K562 (cell line): ENCODE data around the gene IRF9.

Experiments
- NFYB ChIP-seq: IDR thresholded peaks from 2 replicates; pipeline ENCODE4 v1.6.1; 2011; ENCODE audit warnings: mild to moderate bottlenecking, moderate library complexity; ENCODE audit not compliant: insufficient read length; ENCODE audit errors: extremely low read depth
- RAD21 ChIP-seq, 2 experiments: fragments of 250-450 bp in 1 of 2; fragments of 450-650 bp in 1 of 2; sonication (Bioruptor Pico) in 1 of 2; formaldehyde crosslinking in 1 of 2; IDR thresholded peaks in 1 of 2; conservative IDR thresholded peaks in 1 of 2; 2 replicates each; pipeline versions ENCODE4 v1.4.0 to v1.8.0; 2020 to 2022; ENCODE audit warnings: mild to moderate bottlenecking in 2 of 2, moderate library complexity in 1 of 2
- SIX5 ChIP-seq, 2 experiments: IDR thresholded peaks; 2 replicates each; pipeline ENCODE4 v1.6.1; 2011; ENCODE audit warnings: low read length in 2 of 2, borderline replicate concordance in 1 of 2, low read depth in 1 of 2, mild to moderate bottlenecking in 1 of 2, moderate library complexity in 1 of 2; ENCODE audit not compliant: insufficient read depth in 1 of 2
- SMAD3 ChIP-seq: fragments of 450-650 bp; formaldehyde crosslinking; conservative IDR thresholded peaks from 2 replicates; pipeline ENCODE4 v1.4.0; 2020; ENCODE audit warnings: mild to moderate bottlenecking
- ZBTB11 ChIP-seq, 3 experiments: fragments of 200-800 bp in 1 of 3; fragments of 250-450 bp in 1 of 3; fragments of 450-650 bp in 1 of 3; sonication (Bioruptor Pico) in 1 of 3; sonication (Bioruptor generic) in 1 of 3; formaldehyde crosslinking in 1 of 3; IDR thresholded peaks; 2 replicates each; pipeline versions ENCODE4 v1.6.1 to v1.8.0; 2016 to 2022; ENCODE audit warnings: mild to moderate bottlenecking in 2 of 3, missing genetic modification characterization in 2 of 3, missing compliant biosample characterization in 1 of 3, moderate library complexity in 1 of 3
- ZNF184 ChIP-seq: sonication (generic); formaldehyde crosslinking; IDR thresholded peaks from 2 replicates; pipeline ENCODE4 v1.5.0; 2020; ENCODE audit warnings: missing genetic modification reagents
- ZNF592 ChIP-seq: fragments of 450-650 bp; IDR thresholded peaks from 2 replicates; pipeline ENCODE4 v1.6.1; 2017; ENCODE audit warnings: antibody characterized with exemption, mild to moderate bottlenecking

- no peak for TF ChIP-seq SMAD3 (CRISPR knock-in tag)
- no peak for TF ChIP-seq ZNF184 (CRISPR knock-in tag)
- TF ChIP-seq RAD21 (CRISPR knock-in tag; conservative IDR thresholded peaks at IDR 0.05 in 1 of 2, IDR thresholded peaks at IDR 0.05 in 1 of 2) = no peak
- TF ChIP-seq ZBTB11 (CRISPR knock-in tag; IDR thresholded peaks at IDR 0.05) = no peak
- no peak for TF ChIP-seq NFYB
- no peak for TF ChIP-seq SIX5 (IDR thresholded peaks at IDR 0.05; ENCODE audit: borderline replicate concordance in 1 of 2, insufficient read depth in 1 of 2, low read depth in 1 of 2, low read length in 2 of 2)
- no peak for TF ChIP-seq ZNF592
Observed at GRCh38 chr14:24162093-24162492, 1.0 kb downstream of the IRF9 start.
